HEK293 (cell line): ENCODE data around the gene LAMP1.

Source experiments
- CTCF ChIA-PET: fragments of 350-600 bp; formaldehyde crosslinking; extraction: SDS; loops from one replicate; lab custom pipeline; 2021; ENCODE audit warnings: antibody characterized with exemption; lab: Yijun Ruan, JAX
- POLR2A ChIA-PET: fragments of 300-600 bp; formaldehyde crosslinking; extraction: SDS; loops from one replicate; lab custom pipeline; 2020; ENCODE audit warnings: antibody characterized with exemption, inconsistent platforms; lab: Yijun Ruan, JAX
- H3K27ac ChIP-seq: fragments of 200-500 bp; sonication (Bioruptor generic); 2 replicates; pipeline ENCODE4 v1.5.1; 2014; ENCODE audit warnings: low read depth, low read length, control low read depth, inconsistent platforms; ENCODE audit errors: extremely low read depth
- H3K36me3 ChIP-seq, 2 experiments: fragments of 200-500 bp in 1 of 2; sonication (Bioruptor generic) in 1 of 2; 1 replicate in 1 of 2; 2 replicates in 1 of 2; pipeline ENCODE4 v1.5.1; 2014 to 2017; ENCODE audit warnings: inconsistent platforms in 2 of 2, low read length in 2 of 2; ENCODE audit not compliant: control insufficient read depth in 2 of 2, insufficient read depth in 1 of 2
- H3K4me1 ChIP-seq: fragments of 200-500 bp; sonication (Bioruptor generic); 2 replicates; pipeline ENCODE4 v1.5.1; 2014; ENCODE audit warnings: mild to moderate bottlenecking, low read length, inconsistent platforms; ENCODE audit not compliant: control insufficient read depth, insufficient read depth
- H3K4me3 ChIP-seq: 2 replicates; pipeline ENCODE4 v1.5.1; 2011; ENCODE audit warnings: low read depth, mild to moderate bottlenecking, control low read depth, low read length, moderate library complexity
- H3K9me3 ChIP-seq: fragments of 200-500 bp; sonication (Bioruptor generic); 2 replicates; pipeline ENCODE4 v1.5.1; 2014; ENCODE audit warnings: low read depth, low read length, inconsistent platforms; ENCODE audit not compliant: control insufficient read depth, insufficient read depth
- BCL11B ChIP-seq: fragments of 450-650 bp; formaldehyde crosslinking; IDR thresholded peaks from 2 replicates; pipeline ENCODE4 v1.5.1; 2016; ENCODE audit warnings: low read depth, missing biosample characterization, missing genetic modification characterization
- GFI1B ChIP-seq: fragments of 450-650 bp; formaldehyde crosslinking; IDR thresholded peaks from 2 replicates; pipeline ENCODE4 v1.5.1; 2016; ENCODE audit warnings: missing biosample characterization, missing genetic modification characterization
- GLIS2 ChIP-seq: fragments of 450-650 bp; formaldehyde crosslinking; IDR thresholded peaks from 2 replicates; pipeline ENCODE4 v1.5.1; 2016; ENCODE audit warnings: missing biosample characterization, missing genetic modification characterization
- MEIS1 ChIP-seq: sonication (generic); formaldehyde crosslinking; IDR thresholded peaks from 2 replicates; pipeline ENCODE4 v1.8.1; 2022; ENCODE audit warnings: missing genetic modification reagents, mild to moderate bottlenecking, borderline replicate concordance
- REPIN1 ChIP-seq: fragments of 450-650 bp; formaldehyde crosslinking; IDR thresholded peaks from 2 replicates; pipeline ENCODE4 v1.5.1; 2017; ENCODE audit warnings: missing biosample characterization, missing genetic modification characterization, low read depth
- ZIC2 ChIP-seq: fragments of 450-650 bp; formaldehyde crosslinking; IDR thresholded peaks from 2 replicates; pipeline ENCODE4 v1.5.1; 2016; ENCODE audit warnings: missing biosample characterization, missing genetic modification characterization
- ZNF121 ChIP-seq: fragments of 450-650 bp; formaldehyde crosslinking; IDR thresholded peaks from 2 replicates; pipeline ENCODE4 v1.5.1; 2016; ENCODE audit warnings: missing biosample characterization, missing genetic modification characterization
- ZNF335 ChIP-seq: fragments of 450-650 bp; formaldehyde crosslinking; conservative IDR thresholded peaks from 2 replicates; pipeline ENCODE4 v1.5.1; 2016; ENCODE audit warnings: missing biosample characterization, missing genetic modification characterization
- ZNF404 ChIP-seq: fragments of 450-650 bp; formaldehyde crosslinking; IDR thresholded peaks from 2 replicates; pipeline ENCODE4 v1.5.1; 2017; ENCODE audit warnings: missing biosample characterization, missing genetic modification characterization
- ZNF48 ChIP-seq: fragments of 450-650 bp; formaldehyde crosslinking; IDR thresholded peaks from 2 replicates; pipeline ENCODE4 v1.5.1; 2016; ENCODE audit warnings: missing biosample characterization, missing genetic modification characterization
- TF ChIP-seq, protein P1 (sequence below): fragments of 450-650 bp; formaldehyde crosslinking; IDR thresholded peaks from 2 replicates; pipeline ENCODE4 v1.5.1; 2017; ENCODE audit warnings: missing biosample characterization, missing genetic modification characterization
- TF ChIP-seq, protein P2 (sequence below): fragments of 450-650 bp; formaldehyde crosslinking; optimal IDR thresholded peaks from 2 replicates; pipeline ENCODE3; 2016; ENCODE audit warnings: missing biosample characterization, mild to moderate bottlenecking, missing genetic modification characterization
- TF ChIP-seq, protein P3 (sequence below): fragments of 450-650 bp; formaldehyde crosslinking; IDR thresholded peaks from 2 replicates; pipeline ENCODE4 v1.5.1; 2017; ENCODE audit warnings: missing biosample characterization, missing genetic modification characterization

LAMP1 gene

DNA sequence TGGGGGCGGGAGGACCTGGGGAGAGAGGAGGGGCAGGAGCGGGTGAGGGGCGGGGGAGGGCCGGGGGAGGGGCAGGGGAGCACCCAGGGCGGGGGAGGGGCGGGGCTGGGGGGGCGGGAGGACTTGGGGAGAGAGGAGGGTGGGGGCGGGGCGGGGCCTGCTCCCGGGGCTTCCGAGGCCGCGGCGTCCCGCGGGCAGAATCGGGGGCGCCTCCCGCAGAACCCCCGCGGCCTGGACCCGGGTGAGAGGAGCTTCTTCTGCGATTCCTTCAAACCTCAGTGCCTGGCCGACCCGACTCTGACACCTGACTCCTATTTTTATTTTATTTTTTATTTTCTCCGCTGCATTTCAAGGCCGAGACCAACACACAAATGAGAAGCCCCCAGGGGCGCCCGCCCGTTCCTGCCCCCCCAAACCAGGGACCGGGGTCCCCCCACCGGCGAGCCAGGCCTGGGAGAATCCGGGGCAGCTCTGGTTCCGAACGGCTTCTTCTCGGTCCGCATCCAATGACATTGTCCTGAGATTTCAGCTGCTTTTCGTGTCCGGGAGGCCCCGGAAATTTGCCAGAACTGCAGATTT lies 67.4 kb downstream of the LAMP1 start:
- ChIA-PET CTCF (no interaction called here), POLR2A (no interaction called here)
- Histone ChIP-seq H3K4me1 (no peaks in the 10 kb centered on the region), H3K9me3 (no peaks in the 10 kb centered on the region), H3K27ac (0 out of 2 replicates have a peak overlapping the region, but pooled peaks have one; percentile 31), H3K4me3 (peak overlapping the region; percentile 29), H3K36me3 (peaks cover 0 to 4% of the 10 kb centered on the region in 2 experiments; a peak in 1 of 3 replicates)
- TF ChIP-seq ZNF48 (tag by site-specific recombination) (no peak), ZNF335 (peak; percentile 77), GLIS2 (tag by site-specific recombination) (peak; percentile 66)

DNA sequence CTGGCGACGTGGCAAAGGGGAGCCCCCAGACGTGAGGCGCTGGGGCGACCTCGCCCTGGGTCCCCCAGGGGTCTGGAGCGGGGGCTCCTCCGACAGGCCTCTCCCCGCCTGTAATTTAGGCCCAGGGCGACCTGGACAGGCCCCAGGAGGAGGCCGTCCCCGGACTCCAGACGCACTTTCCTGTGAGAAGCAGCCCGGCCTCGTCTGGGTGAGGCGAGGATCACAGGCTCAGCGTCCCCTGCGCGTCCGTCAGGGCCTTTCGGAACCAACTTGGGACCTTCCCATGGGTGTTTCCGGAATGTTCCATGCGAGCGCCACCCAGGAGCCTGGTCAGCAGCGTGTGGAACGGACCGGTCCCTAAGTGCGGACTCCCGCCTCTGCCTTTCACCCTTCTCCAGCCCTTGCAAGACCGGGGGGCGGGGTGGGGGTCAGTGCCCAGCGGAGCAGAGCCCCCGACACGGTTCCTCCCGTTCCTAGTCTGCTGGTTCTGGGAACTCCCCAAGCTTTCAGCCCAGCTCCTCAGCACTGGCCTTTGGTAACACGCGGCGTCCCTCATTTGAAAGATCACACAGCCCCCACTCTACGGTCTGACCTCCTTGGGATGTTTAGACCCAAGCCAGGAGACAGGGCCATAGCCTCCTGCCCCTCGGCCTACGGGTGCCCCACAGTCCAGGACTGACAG lies 68.0 kb downstream of the LAMP1 start:
- POLR2A ChIA-PET = no interaction called here
- H3K36me3 ChIP-seq = no peaks in the 10 kb centered on the region
- no peaks in the 10 kb centered on the region for H3K9me3 ChIP-seq
- no peak overlapping the region; the same call in 1 of the 2 replicates for H3K4me3 ChIP-seq
- no peak overlapping the region for H3K27ac ChIP-seq
- CTCF ChIA-PET = no interaction called here
- H3K4me1 ChIP-seq = no peaks in the 10 kb centered on the region
- TF ChIP-seq ZNF404 (tag by site-specific recombination) (no peak), REPIN1 (tag by site-specific recombination) (no peak), MEIS1 (CRISPR knock-in tag) (no peak), ZIC2 (no peak)
- TF ChIP-seq, protein P1, sequence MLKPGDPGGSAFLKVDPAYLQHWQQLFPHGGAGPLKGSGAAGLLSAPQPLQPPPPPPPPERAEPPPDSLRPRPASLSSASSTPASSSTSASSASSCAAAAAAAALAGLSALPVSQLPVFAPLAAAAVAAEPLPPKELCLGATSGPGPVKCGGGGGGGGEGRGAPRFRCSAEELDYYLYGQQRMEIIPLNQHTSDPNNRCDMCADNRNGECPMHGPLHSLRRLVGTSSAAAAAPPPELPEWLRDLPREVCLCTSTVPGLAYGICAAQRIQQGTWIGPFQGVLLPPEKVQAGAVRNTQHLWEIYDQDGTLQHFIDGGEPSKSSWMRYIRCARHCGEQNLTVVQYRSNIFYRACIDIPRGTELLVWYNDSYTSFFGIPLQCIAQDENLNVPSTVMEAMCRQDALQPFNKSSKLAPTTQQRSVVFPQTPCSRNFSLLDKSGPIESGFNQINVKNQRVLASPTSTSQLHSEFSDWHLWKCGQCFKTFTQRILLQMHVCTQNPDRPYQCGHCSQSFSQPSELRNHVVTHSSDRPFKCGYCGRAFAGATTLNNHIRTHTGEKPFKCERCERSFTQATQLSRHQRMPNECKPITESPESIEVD (tag by site-specific recombination) = no peak
- TF ChIP-seq, protein P2, sequence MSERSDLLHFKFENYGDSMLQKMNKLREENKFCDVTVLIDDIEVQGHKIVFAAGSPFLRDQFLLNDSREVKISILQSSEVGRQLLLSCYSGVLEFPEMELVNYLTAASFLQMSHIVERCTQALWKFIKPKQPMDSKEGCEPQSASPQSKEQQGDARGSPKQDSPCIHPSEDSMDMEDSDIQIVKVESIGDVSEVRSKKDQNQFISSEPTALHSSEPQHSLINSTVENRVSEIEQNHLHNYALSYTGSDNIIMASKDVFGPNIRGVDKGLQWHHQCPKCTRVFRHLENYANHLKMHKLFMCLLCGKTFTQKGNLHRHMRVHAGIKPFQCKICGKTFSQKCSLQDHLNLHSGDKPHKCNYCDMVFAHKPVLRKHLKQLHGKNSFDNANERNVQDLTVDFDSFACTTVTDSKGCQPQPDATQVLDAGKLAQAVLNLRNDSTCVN = peak; percentile 19

DNA sequence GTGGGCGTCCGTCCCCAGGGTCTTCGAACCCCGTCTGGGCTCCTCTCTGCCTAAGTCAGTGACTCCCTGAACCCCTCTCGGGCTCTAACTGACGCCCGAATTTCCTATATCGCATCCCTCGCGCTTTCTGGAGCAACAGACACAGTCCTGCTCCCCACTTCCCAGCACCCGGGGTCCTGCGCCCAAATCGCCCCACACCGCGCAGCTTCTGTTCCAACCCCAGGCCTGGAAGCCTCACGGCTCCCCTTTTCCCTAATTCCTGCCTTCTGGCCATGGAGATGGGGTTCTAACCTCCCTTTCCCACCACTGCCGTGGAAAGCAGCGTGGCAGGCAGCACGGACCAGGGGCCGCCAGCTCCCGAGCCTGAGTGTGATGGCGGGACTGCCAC lies 68.5 kb downstream of the LAMP1 start:
- TF ChIP-seq GFI1B (tag by site-specific recombination) = no peak
- TF ChIP-seq, protein P3, sequence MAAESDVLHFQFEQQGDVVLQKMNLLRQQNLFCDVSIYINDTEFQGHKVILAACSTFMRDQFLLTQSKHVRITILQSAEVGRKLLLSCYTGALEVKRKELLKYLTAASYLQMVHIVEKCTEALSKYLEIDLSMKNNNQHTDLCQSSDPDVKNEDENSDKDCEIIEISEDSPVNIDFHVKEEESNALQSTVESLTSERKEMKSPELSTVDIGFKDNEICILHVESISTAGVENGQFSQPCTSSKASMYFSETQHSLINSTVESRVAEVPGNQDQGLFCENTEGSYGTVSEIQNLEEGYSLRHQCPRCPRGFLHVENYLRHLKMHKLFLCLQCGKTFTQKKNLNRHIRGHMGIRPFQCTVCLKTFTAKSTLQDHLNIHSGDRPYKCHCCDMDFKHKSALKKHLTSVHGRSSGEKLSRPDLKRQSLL = no peak
- TF ChIP-seq BCL11B (tag by site-specific recombination) = no peak
- TF ChIP-seq ZNF121 (tag by site-specific recombination) = no peak
- Histone ChIP-seq H3K36me3 (no peaks in the 10 kb centered on the region), H3K4me1 (no peaks in the 10 kb centered on the region), H3K4me3 (no peak overlapping the region), H3K27ac (no peak overlapping the region), H3K9me3 (no peaks in the 10 kb centered on the region)
- ChIA-PET POLR2A (no interaction called here), CTCF (no interaction called here)
